Measurements from ENCODE around the gene NARF. TPM values are rescaled to one million over a fixed set of nuclear protein-coding genes. Genes with fewer than 3 reads are reported as not detected.

Gene NARF
- total and polyA plus RNA-seq, 2 donors (not counting 1 experiment from before 2014, with no cell fraction given), result 92.4 to 103 TPM

GRCh38 chr17:82528484-82529265, 70.1 kb downstream of the NARF start:
- Histone ChIP-seq H2AFZ (ENCODE audit: insufficient read depth, low read depth, low read length, poor library complexity, severe bottlenecking) (no peak overlapping the region), H3K27ac (ENCODE audit: low read length in 2 of 2) (no peak overlapping the region), H3K4me1 (ENCODE audit: control insufficient read depth in 2 of 2, insufficient read depth in 2 of 2, low read length in 2 of 2) (peaks cover 10 to 13% of the 10 kb centered on the region in 2 donors), H3K79me2 (ENCODE audit: control insufficient read depth, insufficient read depth, low read length) (peaks cover 99% of the 10 kb centered on the region), H3K27me3 (replicated peaks in 1 of 4; ENCODE audit: control extremely low read depth in 1 of 4, control insufficient read depth in 3 of 4, insufficient read depth in 4 of 4, low read length in 3 of 4) (no peaks in the 10 kb centered on the region), H3K9me3 (ENCODE audit: control extremely low read depth in 1 of 3, control insufficient read depth in 2 of 3, insufficient read depth in 1 of 3, low read length in 2 of 3) (no peaks in the 10 kb centered on the region), H4K20me1 (ENCODE audit: control insufficient read depth, insufficient read depth, low read length, poor library complexity, severe bottlenecking) (peaks cover 93% of the 10 kb centered on the region), H3K4me3 (ENCODE audit: control extremely low read depth in 1 of 5, extremely low read depth in 1 of 5, insufficient read depth in 1 of 5, low read depth in 2 of 5, low read length in 4 of 5) (no peak overlapping the region), H3K36me3 (replicated peaks in 1 of 2; ENCODE audit: control extremely low read depth in 1 of 2, control insufficient read depth in 1 of 2, extremely low read depth in 1 of 2, insufficient read depth in 2 of 2, low read length in 1 of 2) (no peaks in the 10 kb centered on the region), H3K9ac (ENCODE audit: low read length) (no peak overlapping the region), H3K4me2 (replicated peaks; ENCODE audit: low read depth, low read length, poor library complexity, severe bottlenecking) (no peak overlapping the region)
- no peaks in the 10 kb centered on the region for H3K27me3 Mint-ChIP-seq
- peaks cover 49% of the 10 kb centered on the region for H3K4me1 Mint-ChIP-seq
- WGBS (ENCODE audit: insufficient coverage), result 88% methylated on average over 10 of the region's 17 CpGs
- H3K27ac Mint-ChIP-seq, result no peak overlapping the region
- intact Hi-C loops (cut with micrococcal nuclease), result no loop called here
- DNase-seq, result no peak
- H3K4me3 Mint-ChIP-seq, result no peak overlapping the region
- ChIA-PET POLR2A (interaction anchor here (0.6 kb wide), 1 partner anchor 30 kb away, joined by 5 read pairs; no protein-coding TSS in a partner anchor), CTCF (no interaction called here)
- no peak for ATAC-seq (ENCODE audit: low read depth)
- TF ChIP-seq CTCF (IDR thresholded peaks at IDR 0.05) (no peak), EZH2 (IDR thresholded peaks at IDR 0.05; ENCODE audit: borderline replicate concordance, insufficient read depth, low read depth, low read length, poor library complexity, severe bottlenecking) (no peak)
- H3K9me3 Mint-ChIP-seq (ENCODE audit: insufficient read depth), result no peaks in the 10 kb centered on the region

- Histone ChIP-seq H4K20me1 (ENCODE audit: control insufficient read depth, insufficient read depth, low read length, poor library complexity, severe bottlenecking) (peaks cover 94% of the 10 kb centered on the region), H3K4me3 (ENCODE audit: control extremely low read depth in 1 of 5, extremely low read depth in 1 of 5, insufficient read depth in 1 of 5, low read depth in 2 of 5, low read length in 4 of 5) (no peak overlapping the region), H3K4me1 (ENCODE audit: control insufficient read depth in 2 of 2, insufficient read depth in 2 of 2, low read length in 2 of 2) (peaks cover 10 to 13% of the 10 kb centered on the region in 2 donors), H3K79me2 (ENCODE audit: control insufficient read depth, insufficient read depth, low read length) (peaks cover 99% of the 10 kb centered on the region), H3K27me3 (replicated peaks in 1 of 4; ENCODE audit: control extremely low read depth in 1 of 4, control insufficient read depth in 3 of 4, insufficient read depth in 4 of 4, low read length in 3 of 4) (no peaks in the 10 kb centered on the region), H3K9me3 (ENCODE audit: control extremely low read depth in 1 of 3, control insufficient read depth in 2 of 3, insufficient read depth in 1 of 3, low read length in 2 of 3) (no peaks in the 10 kb centered on the region), H3K9ac (ENCODE audit: low read length) (no peak overlapping the region), H3K36me3 (replicated peaks in 1 of 2; ENCODE audit: control extremely low read depth in 1 of 2, control insufficient read depth in 1 of 2, extremely low read depth in 1 of 2, insufficient read depth in 2 of 2, low read length in 1 of 2) (no peaks in the 10 kb centered on the region), H3K4me2 (replicated peaks; ENCODE audit: low read depth, low read length, poor library complexity, severe bottlenecking) (no peak overlapping the region), H3K27ac (ENCODE audit: low read length in 2 of 2) (no peak overlapping the region), H2AFZ (ENCODE audit: insufficient read depth, low read depth, low read length, poor library complexity, severe bottlenecking) (no peak overlapping the region)
- H3K4me3 Mint-ChIP-seq, result no peak overlapping the region
- POLR2A ChIA-PET, result interaction anchor here (0.7 kb wide), 1 partner anchor 10 kb away, joined by 4 read pairs; the partner anchor contains the start of gene FOXK2
- 89% methylated on average over 6 of the region's 9 CpGs for WGBS (ENCODE audit: insufficient coverage)
- no peak for ATAC-seq (ENCODE audit: low read depth)
- H3K4me1 Mint-ChIP-seq, result peaks cover 51% of the 10 kb centered on the region
- no peaks in the 10 kb centered on the region for H3K27me3 Mint-ChIP-seq
- no peak overlapping the region for H3K27ac Mint-ChIP-seq
- TF ChIP-seq EZH2 (IDR thresholded peaks at IDR 0.05; ENCODE audit: borderline replicate concordance, insufficient read depth, low read depth, low read length, poor library complexity, severe bottlenecking), result no peak
- no peak for TF ChIP-seq CTCF (IDR thresholded peaks at IDR 0.05)
- intact Hi-C loops (cut with micrococcal nuclease), result no loop called here
- no peaks in the 10 kb centered on the region for H3K9me3 Mint-ChIP-seq (ENCODE audit: insufficient read depth)
- DNase-seq, result no peak
- CTCF ChIA-PET, result no interaction called here
Observed at GRCh38 chr17:82529914-82530300, 71.4 kb downstream of the NARF start.
